ENCODE data around the gene RRBP1.
A peak's percentile ranks its signal among the peaks of the same experiment; 100 is the strongest.

The RRBP1 gene

GRCh38 chr20:17568045-17568788 is 113.8 kb downstream of the RRBP1 start:
- DNase-seq: peak in 1 of 3 experiments; percentile 46

DNA sequence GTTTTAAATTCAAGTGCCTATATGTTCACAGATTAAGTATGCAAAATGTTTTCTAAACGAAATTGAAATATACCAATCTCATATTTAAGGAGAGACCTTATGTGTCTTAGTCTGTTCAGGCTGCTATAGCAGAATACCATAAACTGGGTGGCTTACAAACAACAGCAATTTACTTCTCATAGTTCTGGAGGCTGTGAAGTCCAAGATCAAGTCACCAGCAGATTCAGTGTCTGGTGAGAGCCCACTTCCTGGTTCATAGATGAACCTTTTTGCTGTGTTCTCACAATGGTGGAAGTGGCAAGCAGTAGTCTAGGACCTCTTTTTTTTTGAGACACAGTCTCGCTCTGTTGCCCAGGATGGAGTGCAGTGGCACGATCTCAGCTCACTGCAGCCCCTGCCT is 115.7 kb downstream of the RRBP1 start:
- no peak for DNase-seq

DNA sequence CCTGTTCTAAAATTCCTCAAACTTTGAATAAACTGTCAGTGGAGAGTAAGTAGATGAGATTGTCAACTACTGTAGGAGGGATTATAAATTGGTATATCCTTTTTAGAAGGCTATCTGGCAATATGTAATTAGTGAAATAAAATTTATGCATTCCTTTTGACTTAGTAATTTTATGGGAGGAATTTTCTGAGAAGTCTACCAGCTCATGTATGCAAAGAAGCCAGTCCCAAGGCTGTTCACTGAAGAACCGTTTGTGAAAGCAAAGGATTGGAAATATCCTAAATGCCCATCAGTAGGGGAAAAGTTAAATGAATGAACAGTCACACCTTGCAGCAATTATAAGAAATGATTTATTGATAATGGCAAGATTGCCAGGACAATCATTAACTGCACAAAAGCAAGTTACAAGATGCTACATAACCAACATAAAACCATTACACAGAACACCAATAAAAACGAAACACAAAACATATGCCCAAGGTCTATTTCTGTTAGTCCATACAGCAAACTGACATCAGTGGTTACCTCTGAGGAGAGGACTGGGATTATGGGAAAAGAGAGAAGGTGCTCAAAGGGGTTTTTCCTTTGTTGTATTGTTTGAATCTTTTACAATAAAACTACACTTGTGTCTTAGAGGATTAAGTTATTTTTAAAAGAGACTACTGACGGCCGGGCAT is 116.7 kb downstream of the RRBP1 start:
- DNase-seq: peak in 1 of 3 experiments; percentile 21
